Measurements from ENCODE around the gene CYP2R1.
A peak's percentile ranks its signal among the peaks of the same experiment; 100 is the strongest.
"Not testable (repeated sequence)": the region's sequence is repeated elsewhere in the genome, so short reads cannot be mapped to it uniquely, and the experiment has no call there.

Gene CYP2R1

DNA sequence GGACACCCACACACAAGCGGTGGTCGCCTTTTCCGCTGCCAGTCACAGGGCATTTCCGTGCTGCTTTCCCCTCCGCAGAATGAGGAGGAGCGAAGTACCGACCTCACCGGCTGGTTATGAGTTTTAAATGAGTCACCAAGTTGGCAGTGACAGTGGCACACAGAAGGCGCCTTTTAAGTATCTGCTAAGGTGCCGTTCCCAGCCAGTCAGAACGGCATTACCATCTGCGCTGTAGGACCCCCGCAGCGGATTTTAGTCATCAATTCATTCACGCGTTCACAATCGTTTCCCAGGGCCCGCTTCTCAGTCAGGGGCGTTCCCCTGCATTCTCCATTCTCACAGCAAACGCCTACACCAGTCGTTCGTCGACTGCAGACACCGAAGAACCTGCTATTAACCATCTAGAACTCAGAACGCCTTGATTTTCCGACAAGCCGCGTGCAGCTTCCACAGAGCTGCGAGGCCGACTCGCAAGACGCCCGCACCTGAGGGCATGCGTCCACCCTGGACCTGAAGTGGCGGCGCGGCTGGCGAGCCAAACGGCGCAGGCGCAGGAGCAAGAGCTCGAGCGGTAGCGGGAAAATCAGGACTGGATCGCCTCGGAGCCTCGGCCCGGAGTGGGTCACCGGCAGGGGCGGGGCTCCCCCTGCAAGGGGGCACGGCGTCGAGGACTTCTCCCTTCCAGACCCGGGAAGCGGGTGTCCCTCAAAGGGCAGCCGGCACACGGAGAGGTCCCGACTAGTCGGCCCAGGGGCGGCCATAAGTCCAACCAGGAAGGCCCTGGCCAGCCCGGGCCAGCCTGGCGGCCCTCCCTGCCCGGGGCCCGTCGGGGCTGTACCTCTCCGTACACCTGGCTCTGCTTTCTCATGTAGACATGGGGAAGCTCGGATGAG lies 642 bp downstream of the CYP2R1 start:
- peak; percentile 80 for DNase-seq

DNA sequence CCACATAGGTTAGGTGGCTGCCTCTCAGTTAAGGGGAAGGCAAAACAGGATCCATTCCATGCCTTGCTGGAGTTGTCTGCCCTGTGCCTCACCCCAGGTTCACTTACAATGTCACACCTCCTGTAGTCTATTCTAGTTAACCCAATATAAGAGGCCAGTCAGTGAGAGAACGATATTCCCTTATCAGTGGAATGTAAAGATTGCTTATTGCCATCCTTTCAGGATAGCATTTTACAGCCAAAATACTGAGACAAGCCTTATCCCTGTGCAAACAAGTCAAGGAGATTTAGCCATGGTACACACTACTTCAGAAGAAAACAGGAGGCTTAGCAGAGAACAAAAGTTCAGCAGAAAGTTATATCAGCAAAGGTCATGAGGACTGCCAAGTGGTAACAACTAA lies 5.5 kb downstream of the CYP2R1 start:
- DNase-seq: no peak

GRCh38 chr11:14884667-14885273 lies 7.3 kb downstream of the CYP2R1 start:
- no peak for DNase-seq

- not testable (repeated sequence) for DNase-seq
Measured at GRCh38 chr11:14883683-14884082, 8.3 kb downstream of the CYP2R1 start.

DNA sequence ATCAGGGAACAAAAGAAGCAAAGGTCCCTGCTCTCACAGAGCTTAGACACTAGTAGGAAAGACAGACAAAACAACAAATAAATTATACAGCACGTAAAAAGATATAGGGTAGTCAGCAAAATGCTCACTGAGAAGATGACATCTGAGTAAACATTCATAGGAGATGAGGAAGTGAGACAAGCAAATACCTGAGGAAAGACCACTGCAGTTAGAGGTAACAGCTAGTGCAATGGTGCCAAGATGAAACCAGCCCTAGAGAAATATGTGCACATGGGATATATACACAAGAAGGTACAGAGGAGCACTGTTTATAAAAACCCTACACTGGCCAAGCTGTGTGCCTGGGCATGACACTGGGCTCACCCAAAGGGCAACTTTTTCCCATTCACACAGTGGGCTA lies 9.8 kb downstream of the CYP2R1 start:
- no peak for DNase-seq

DNA sequence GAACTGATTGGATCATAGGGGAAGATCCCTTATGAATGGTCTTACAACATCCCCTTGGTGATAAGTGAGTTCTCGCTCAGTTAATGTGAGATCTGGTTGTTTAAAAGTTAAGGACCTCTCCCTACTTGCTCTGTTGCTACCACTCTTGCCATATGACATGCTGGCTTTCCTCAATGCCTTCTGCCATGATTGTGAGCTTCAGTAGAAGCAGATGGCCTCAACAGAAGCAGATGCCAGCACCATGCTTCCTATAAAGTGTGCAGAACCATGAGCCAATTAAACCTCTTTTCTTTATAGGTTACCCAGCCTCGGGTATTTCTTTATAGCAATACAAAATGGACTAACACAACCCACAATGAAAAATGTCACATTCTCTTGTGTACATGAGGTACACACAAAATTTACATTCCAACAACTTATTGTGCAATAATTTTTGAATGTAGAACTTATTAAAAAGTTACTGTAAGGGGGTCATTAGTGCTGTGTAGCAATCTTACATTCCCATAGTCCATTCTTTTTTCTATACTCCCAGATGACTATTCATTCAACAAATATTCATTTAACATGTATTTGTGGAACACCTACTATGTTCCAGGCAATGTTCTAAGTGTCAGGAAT lies 10.3 kb downstream of the CYP2R1 start:
- no peak for DNase-seq

GRCh38 chr11:14875163-14875562 lies 16.9 kb downstream of the CYP2R1 start:
- no peak for DNase-seq

DNA sequence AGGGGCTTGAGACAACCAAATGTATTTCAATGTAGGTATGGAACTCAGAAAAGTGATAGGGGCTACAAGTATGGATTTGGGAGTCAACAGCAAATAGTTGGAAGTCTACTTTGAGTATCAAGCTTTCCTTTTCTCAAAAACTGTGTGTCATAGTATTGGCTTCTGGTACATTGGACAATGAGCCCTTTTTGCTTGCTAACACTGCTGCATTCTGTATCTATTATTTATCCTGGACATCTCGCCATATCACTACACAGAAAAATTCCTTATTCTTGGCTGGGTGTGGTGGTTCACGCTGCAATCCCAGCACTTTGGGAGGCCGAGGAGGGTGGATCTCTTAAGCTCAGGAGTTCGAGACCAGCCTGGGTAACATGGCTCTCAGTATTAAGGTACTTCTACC lies 18.4 kb downstream of the CYP2R1 start:
- DNase-seq: no peak

DNA sequence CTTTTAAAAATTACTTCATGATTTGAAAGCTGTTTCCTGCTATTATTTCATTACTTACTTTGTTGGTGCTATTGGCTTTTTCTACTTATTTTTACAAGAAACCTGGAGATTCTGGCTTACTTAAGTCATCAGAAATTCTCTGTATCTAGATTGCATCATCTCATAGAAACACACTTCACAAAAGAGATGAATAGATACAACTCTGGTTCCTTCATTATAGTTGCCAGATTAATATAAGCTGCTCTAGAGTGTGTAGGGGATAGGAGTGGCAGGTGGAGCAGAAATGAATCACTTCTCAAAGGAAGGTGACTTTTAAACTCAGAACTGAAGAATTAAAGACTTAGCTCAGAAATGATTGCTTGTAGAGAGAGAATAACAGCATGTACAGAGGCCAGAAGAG lies 20.0 kb downstream of the CYP2R1 start:
- DNase-seq: no peak

- not testable (repeated sequence) for DNase-seq
Measured at GRCh38 chr11:14863775-14864174, 28.3 kb downstream of the CYP2R1 start.

DNA sequence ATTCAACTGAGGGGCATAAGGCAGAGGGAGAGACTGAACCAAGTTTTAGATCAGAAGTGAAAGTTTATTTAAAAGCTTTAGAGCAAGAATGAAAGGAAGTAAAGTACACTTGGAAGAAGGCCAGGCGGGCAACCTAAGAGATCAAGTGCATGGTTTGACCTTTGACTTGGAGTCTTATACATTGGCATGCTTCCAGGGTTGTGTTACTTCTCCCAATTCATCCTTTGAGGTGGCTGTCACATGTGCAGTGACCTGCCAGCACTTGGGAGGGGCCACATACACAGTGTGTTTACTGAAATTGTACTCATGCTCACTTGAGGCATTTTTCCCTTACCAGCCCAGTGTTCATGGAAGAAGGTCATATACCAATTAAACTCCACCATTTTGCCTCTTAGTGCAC lies 30.4 kb downstream of the CYP2R1 start:
- no peak for DNase-seq

DNA sequence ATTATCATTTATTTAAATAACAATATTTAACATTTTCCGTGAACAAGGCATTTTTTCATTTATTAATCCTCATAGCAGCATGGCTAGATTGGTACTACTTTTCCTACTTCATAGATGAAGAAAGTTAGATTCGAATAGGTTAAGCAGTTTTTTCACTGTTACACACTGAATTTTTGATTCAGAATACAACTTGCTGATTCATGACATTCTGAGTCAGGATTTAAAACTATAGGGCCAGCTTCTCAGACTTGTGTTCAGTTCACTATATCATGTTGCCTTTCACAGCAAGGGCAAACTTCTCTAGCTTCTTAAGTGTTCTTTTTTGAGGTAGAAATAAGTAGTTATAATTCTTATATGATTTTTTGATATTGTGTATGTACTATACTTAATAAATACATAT lies 31.5 kb downstream of the CYP2R1 start:
- no peak for DNase-seq

GRCh38 chr11:14858404-14858803 lies 33.6 kb downstream of the CYP2R1 start:
- DNase-seq: no peak

DNA sequence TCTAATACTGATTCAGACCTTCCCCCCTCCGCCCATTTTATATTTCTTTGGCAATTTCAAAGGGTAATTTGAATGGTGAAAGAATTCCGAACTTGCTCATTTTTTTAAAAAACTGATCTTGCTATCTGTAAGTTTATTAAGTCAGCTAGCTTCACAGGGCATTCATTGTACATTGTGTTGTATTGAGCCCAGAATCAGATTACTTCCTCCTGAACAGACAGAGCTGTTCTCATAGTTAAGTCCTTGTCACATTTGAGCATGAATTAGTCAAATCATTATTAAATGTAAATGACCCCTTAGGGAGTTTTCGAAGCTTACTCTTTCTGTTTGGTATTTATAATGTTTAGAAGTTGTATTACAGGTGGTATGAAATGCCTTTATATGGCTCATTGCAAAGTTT lies 34.4 kb downstream of the CYP2R1 start:
- DNase-seq: no peak

DNA sequence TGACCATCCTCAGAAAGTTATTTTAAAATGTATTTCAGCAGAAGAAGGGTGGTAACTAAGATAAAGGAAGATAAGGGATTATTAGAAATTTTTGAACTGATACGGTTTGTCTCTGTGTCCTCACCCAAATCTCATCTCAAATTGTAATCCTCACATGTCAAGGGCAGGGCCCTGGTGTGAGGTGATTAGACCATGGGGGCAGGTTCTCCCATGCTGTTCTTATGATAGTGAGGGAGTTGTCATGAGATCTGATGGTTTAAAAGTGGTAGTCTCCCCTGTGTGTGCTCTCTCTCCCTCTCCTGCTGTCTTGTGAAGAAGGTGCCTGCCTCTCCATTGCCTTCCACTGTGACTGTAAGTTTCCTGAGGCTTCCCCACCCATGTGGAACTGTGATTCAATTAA lies 36.1 kb downstream of the CYP2R1 start:
- no peak for DNase-seq

DNA sequence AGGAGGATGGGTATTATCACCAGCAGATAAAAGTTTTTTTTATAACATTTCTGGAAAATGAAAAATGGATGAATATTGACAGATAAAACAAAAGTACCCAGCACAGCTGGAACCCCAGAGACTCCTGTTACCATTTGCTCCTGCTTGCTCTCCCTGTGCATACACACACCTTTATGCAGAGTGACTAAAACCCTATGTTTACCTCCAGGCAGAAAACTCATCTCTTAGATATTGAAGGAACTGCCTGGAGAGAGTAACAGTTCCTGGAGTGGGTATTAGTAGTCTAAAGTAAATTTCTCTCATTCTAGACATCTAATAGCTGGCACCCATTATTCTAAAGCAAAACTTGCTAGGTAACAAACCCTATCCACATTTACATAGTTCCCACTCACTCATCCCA lies 38.0 kb downstream of the CYP2R1 start:
- DNase-seq: no peak

DNA sequence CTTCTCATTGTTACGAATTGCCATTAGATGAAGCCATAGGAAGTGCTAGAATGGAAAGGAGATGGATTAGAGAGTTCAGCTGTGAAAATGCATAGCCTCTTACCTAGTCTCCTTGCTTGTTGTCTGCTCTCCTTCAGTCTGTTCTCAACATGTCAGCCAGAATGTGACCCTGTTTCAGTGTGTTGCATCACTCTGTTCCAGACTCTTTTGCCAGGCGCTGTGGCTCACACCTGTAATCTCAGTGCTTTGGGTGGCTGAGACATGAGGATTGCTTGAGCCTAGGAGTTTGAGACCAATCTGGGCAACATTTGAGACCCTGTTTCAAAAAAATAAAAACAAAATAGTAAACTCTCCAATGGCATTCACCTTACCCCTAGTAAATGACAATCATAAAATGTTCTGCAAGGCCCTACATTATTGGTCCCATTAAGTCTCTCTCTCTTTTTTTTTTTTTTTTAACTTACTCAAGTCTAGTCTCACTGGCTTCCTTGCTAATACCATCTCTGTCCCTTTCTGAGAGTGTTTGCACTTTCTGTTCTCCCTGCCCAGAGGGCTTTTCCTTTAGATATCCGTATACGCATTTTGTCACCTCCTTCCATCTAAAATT lies 39.4 kb downstream of the CYP2R1 start:
- DNase-seq: no peak

DNA sequence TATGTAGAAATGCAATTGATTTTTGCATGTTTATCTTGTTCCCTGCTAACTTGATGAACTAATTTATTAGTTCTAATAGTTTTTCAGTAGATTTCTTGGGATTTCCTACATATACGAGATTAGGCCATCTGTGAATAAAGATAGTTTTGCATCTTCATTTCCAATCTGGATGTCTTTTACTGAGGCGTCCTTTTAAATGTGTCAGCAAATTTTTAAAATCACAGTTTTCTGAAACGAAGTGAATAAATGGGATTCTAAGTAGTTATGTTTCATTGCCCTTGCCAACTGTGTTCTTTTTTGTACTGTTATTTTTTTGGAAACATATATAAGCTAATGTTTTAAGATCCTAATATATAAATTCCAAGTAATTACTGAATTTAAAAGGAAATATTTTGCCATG lies 50.0 kb downstream of the CYP2R1 start:
- DNase-seq: no peak

DNA sequence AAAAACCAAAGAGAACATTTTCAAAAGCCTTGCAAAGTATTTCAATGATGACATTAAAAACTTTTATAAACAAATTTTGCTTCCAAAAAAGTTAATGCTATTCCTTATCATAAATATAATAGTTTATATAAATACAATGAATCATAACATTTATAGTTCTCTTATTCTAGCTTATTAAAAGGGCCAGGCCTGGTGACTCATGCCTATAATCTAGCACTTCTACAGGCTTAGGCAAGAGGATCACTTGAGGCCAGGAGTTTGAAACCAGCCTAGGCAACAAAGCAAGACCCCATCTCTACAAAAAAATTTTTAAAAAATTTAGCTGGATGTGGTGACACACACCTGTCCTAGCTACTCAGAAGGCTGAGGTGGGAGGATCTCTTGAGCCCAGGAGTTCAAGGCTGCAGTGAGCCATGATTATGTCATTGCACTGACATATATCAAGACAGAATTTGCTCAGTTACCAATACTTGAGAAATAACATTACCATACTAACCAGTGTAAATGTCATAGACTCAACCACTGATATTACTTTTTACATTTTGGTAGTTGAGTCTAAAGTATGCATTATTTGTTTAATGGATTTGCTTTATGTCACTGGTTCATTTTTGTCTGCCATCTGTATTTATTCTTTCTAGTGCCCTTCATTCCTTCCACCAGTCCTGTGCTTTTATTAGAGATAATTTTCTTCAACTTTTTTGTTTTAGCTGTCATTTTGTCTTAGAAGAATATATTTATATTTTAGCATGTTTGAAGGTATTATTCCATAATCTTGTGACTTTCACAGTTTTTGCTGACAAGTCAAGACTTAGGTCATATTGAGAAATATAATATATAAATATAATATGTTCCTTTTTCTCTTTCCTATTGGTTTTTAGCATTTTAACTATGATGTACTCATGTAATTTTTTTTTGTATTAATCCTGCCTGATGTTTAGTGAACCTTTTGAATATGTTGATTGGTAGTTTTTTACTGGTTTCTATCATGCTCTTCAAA lies 56.2 kb downstream of the CYP2R1 start:
- DNase-seq: no peak
